GM08714 (cell line): ENCODE measurements around the gene NR4A1.

Experiments
- H3K4me3 ChIP-seq: fragments of 200-500 bp; sonication (Bioruptor generic); 2 replicates; pipeline ENCODE4 v1.5.1; 2014; ENCODE audit warnings: mild to moderate bottlenecking, low read length, inconsistent platforms
- ZNF274 ChIP-seq: IDR thresholded peaks from 2 replicates; pipeline ENCODE4 v1.6.1; 2012; ENCODE audit warnings: mild to moderate bottlenecking, low read depth, low read length

NR4A1 gene

DNA sequence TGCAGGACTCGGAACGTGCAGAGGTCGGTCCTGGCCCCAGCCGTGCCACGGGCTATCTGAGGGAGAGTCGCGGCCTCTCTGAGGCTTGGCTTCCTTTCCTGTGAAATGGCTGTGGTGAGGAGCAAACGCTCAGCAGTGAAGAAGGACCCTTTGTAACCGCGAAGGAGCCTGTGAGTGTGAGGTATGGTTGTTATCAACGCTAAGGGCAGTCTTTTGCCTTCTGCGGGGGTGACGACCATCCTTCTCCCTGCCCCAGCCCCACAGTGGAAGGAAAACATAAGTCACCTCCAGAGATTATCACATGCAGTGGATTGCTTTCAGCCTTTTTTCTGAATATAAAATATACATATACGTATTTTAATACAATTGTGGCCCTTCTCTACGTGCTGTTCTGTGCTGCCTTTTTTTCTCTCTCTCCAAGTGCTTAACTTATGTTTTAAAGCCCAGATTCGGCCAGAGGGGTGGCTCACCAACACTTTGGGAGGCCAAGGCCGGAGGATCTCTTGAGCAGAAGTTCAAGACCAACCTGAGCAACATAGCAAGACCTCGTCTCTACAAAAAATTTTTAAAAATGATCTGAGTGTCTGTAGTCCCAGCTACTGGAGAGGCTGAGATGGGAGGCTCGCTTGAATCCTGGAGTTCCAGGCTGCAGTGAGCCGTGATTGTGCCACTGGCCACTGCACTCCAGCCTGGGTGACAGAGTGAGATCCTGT is 27.1 kb upstream of the NR4A1 start:
- TF ChIP-seq ZNF274, result no peak
- peak overlapping the region; percentile 3; the same call in 1 of the 2 replicates for H3K4me3 ChIP-seq

DNA sequence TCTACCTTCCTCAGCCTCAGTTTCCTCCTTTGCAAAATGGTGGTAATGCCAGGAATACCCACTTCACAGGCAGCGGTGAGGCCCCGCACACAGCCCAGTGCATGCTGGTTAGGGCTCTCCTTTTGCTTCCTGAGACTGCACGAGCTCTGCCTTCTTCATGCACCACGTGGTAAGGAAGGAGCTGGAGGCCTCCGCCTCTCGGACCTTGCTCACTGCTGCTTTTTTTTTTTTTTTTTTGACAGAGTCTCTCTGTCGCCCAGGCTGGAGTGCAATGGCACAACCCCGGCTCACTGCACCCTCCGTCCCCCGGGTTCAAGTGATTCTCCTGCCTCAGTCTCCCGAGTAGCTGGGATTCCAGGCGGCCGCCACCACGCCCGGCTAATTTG is 26.4 kb upstream of the NR4A1 start:
- no peak overlapping the region; the same call in 1 of the 2 replicates for H3K4me3 ChIP-seq

GRCh38 chr12:52026263-52026662 is 25.0 kb upstream of the NR4A1 start:
- H3K4me3 ChIP-seq, result no peak overlapping the region
- TF ChIP-seq ZNF274, result no peak

More for the DNA sequence above, 26.4 kb upstream of the NR4A1 start:
- no peak for TF ChIP-seq ZNF274

GRCh38 chr12:52027085-52027843 is 24.0 kb upstream of the NR4A1 start:
- no peak overlapping the region for H3K4me3 ChIP-seq
- no peak for TF ChIP-seq ZNF274

GRCh38 chr12:52029685-52030084 is 21.6 kb upstream of the NR4A1 start:
- no peak overlapping the region for H3K4me3 ChIP-seq
- TF ChIP-seq ZNF274, result no peak

DNA sequence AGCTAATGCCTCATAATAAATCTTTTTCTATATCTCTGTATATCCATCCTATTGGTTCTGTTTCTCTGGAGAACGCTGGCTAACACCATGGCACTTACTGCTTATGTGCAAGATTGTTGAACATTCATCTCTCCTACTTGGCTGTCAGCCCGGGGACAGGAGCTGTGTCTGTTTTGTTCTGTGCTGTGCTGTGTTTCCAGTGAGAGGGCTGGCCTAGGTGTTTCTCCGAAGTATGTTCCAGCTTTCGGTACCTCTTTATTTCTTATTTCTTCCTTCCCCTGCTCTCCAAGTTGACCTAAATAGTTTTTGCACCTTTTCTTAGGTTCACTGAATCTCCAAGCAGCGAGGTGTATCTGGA is 18.8 kb upstream of the NR4A1 start:
- no peak for TF ChIP-seq ZNF274
- H3K4me3 ChIP-seq, result peak overlapping the region; percentile 27; the same call in 1 of the 2 replicates

- peak overlapping the region; percentile 50; the same call in 1 of the 2 replicates for H3K4me3 ChIP-seq
- no peak for TF ChIP-seq ZNF274
These were observed 18.3 kb upstream of the NR4A1 start for GRCh38 chr12:52032804-52033445.

- no peak for TF ChIP-seq ZNF274
- H3K4me3 ChIP-seq, result peak overlapping the region; percentile 50; the same call in 1 of the 2 replicates
These were observed 17.6 kb upstream of the NR4A1 start for GRCh38 chr12:52033446-52034140.

- TF ChIP-seq ZNF274, result no peak
- H3K4me3 ChIP-seq, result no peak overlapping the region
These were observed 16.1 kb upstream of the NR4A1 start for GRCh38 chr12:52035190-52035589.

GRCh38 chr12:52035926-52036325 is 15.3 kb upstream of the NR4A1 start:
- TF ChIP-seq ZNF274, result no peak
- no peak overlapping the region for H3K4me3 ChIP-seq

DNA sequence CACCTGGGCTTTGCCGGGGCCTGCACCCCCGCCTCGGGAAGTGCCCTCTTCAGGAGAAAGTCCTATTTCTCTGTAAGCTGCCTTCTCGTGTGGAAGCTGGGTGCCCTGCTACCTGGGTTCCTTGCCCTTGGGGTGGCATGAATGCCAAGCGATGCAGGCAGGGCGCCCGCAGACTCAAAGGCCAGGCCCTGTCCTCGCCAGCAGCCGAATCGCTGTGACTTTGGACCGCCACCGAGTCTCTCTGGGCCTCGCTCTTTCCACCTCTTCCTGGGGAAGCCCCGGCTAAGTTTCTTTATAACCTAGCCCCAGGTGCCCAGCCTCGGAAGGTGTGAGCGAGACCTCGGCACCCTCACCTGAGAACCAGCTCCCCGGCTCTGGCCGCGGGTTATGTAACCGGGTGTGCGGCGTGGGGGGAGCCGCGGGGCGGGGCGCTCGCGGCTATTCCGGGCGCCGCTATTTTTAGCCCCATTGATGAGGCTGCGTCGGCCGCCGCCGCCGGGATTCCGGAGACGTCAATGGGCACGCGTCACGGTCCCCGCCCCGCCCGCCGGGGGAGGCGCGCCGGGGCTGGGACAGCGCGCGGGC is 14.6 kb upstream of the NR4A1 start:
- no peak for TF ChIP-seq ZNF274
- peak overlapping the region; percentile 35; the same call in 1 of the 2 replicates for H3K4me3 ChIP-seq

DNA sequence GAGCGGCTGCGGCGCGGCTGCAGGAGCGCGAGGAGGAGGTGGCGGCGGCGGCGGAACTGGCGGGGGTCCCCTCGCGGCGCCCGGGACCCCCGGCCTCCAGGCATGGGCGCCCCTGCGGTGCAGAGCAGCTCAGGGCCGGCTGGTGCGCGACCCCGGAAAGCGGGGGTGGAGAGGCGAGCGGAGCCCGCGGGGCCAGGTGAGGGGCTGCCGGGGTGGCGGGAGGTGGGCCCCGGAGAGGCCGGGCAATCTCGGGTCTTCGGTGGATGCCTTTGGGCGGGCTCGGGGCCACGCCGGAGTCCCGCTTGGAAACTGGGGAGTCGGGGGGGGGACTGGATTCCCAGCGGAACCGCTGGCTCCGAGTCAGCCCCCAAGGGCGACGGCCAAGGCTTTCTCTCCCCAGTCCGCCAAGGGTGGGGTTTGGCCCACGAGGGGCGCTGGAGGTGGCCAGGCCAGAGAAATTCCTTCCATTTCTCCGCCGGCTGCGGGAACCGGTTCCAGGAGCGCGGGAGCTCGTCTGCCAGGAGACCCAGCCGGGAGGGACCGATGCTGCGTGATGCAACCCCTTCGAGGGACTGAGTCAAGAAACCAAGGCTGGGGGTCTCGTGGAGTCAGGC is 13.9 kb upstream of the NR4A1 start:
- peak overlapping the region; percentile 42; the same call in 1 of the 2 replicates for H3K4me3 ChIP-seq
- TF ChIP-seq ZNF274, result no peak

- TF ChIP-seq ZNF274, result no peak
- no peak overlapping the region for H3K4me3 ChIP-seq
These were observed 12.8 kb upstream of the NR4A1 start for GRCh38 chr12:52038447-52038846.

- no peak for TF ChIP-seq ZNF274
- H3K4me3 ChIP-seq, result no peak overlapping the region
These were observed 10.2 kb upstream of the NR4A1 start for GRCh38 chr12:52041035-52041434.
